Activated CD8-positive, alpha-beta T cell treated with anti-CD3 and anti-CD28 coated beads for 36 hours (primary cell): ENCODE results near the gene VWC2. TPM values are rescaled to one million over a fixed set of nuclear protein-coding genes. Genes with fewer than 3 reads are reported as not detected.

Experiments used
- ATAC-seq: fragments of 200-7000 bp; cut with Tn5 transposase; one replicate; pipeline ENCODE4 v1.10.0; 2021; ENCODE audit warnings: mild to moderate bottlenecking, moderate library complexity
- CTCF ChIA-PET: fragments of 350-600 bp; sonication (Branson Sonifier 250); formaldehyde crosslinking; loops from one replicate; lab custom pipeline; 2021; ENCODE audit warnings: antibody characterized with exemption; lab: Charles Lee
- POLR2A ChIA-PET: fragments of 350-600 bp; sonication (Branson Sonifier 250); formaldehyde crosslinking; loops from one replicate; lab custom pipeline; 2021; ENCODE audit warnings: antibody characterized with exemption; lab: Charles Lee
- DNase-seq: peaks from one replicate; pipeline ENCODE4 v3.0.0-alpha.2; 2020
- H3K27ac Mint-ChIP-seq: one replicate; pipeline ENCODE4 v1.8.0; 2021; ENCODE audit warnings: mild to moderate bottlenecking, mixed read lengths
- H3K27me3 Mint-ChIP-seq: one replicate; pipeline ENCODE4 v1.8.0; 2021; ENCODE audit warnings: mixed read lengths
- H3K36me3 Mint-ChIP-seq: one replicate; pipeline ENCODE4 v1.8.0; 2021; ENCODE audit warnings: low read depth, mixed read lengths
- H3K4me1 Mint-ChIP-seq: one replicate; pipeline ENCODE4 v1.8.0; 2021; ENCODE audit warnings: low read depth, mixed read lengths
- H3K4me3 Mint-ChIP-seq: one replicate; pipeline ENCODE4 v1.8.0; 2021; ENCODE audit warnings: mild to moderate bottlenecking, moderate library complexity, mixed read lengths
- H3K9me3 Mint-ChIP-seq: one replicate; pipeline ENCODE4 v1.8.0; 2021; ENCODE audit warnings: mixed read lengths
- CTCF ChIP-seq: fragments of 200-600 bp; IDR thresholded peaks from one replicate; pipeline ENCODE4 v1.8.0; 2022; ENCODE audit warnings: antibody characterized with exemption, mild to moderate bottlenecking
- intact Hi-C: fragments of 100-400 bp; cut with micrococcal nuclease; formaldehyde crosslinking; loops from one replicate; pipeline ENCODE4 v1.10.0; 2022
- total RNA-seq, 2 experiments: library from RNA; stranded (reverse); gene quantifications; one replicate each; pipeline ENCODE4 v1.2.3, GENCODE V29; 2021

VWC2 gene
- total RNA-seq, 2 experiments from 2014 or later: not detected

- ChIA-PET POLR2A (no interaction called here), CTCF (no interaction called here)
- H3K27ac Mint-ChIP-seq: no peak overlapping the region
- TF ChIP-seq CTCF: no peak
- no peaks in the 10 kb centered on the region for H3K9me3 Mint-ChIP-seq
- no peak overlapping the region for H3K4me3 Mint-ChIP-seq
- no peaks in the 10 kb centered on the region for H3K4me1 Mint-ChIP-seq
- intact Hi-C loops: no loop called here
- H3K36me3 Mint-ChIP-seq: no peaks in the 10 kb centered on the region
- DNase-seq (no peak), ATAC-seq (no peak)
- H3K27me3 Mint-ChIP-seq: no peaks in the 10 kb centered on the region
Measured at GRCh38 chr7:49860293-49860692, 86.9 kb downstream of the VWC2 start.

- DNase-seq (no peak), ATAC-seq (no peak)
- Mint-ChIP-seq H3K4me1 (no peaks in the 10 kb centered on the region), H3K27ac (no peak overlapping the region), H3K27me3 (peaks cover 2% of the 10 kb centered on the region), H3K9me3 (no peaks in the 10 kb centered on the region), H3K4me3 (no peak overlapping the region), H3K36me3 (no peaks in the 10 kb centered on the region)
- TF ChIP-seq CTCF: no peak
- ChIA-PET POLR2A (no interaction called here), CTCF (no interaction called here)
- intact Hi-C loops: no loop called here
Measured at GRCh38 chr7:49866076-49866735, 92.8 kb downstream of the VWC2 start.

GRCh38 chr7:49866910-49867309, 93.5 kb downstream of the VWC2 start:
- Mint-ChIP-seq H3K27me3 (peaks cover 2% of the 10 kb centered on the region), H3K36me3 (no peaks in the 10 kb centered on the region), H3K4me1 (no peaks in the 10 kb centered on the region), H3K4me3 (no peak overlapping the region), H3K27ac (no peak overlapping the region), H3K9me3 (no peaks in the 10 kb centered on the region)
- no peak for TF ChIP-seq CTCF
- no peak for ATAC-seq
- no peak for DNase-seq
- POLR2A ChIA-PET: no interaction called here
- intact Hi-C loops: no loop called here
- CTCF ChIA-PET: no interaction called here

- DNase-seq: no peak
- POLR2A ChIA-PET: no interaction called here
- no peak overlapping the region for H3K27ac Mint-ChIP-seq
- no peaks in the 10 kb centered on the region for H3K9me3 Mint-ChIP-seq
- ATAC-seq: no peak
- CTCF ChIA-PET: no interaction called here
- no peak overlapping the region for H3K4me3 Mint-ChIP-seq
- H3K36me3 Mint-ChIP-seq: no peaks in the 10 kb centered on the region
- H3K4me1 Mint-ChIP-seq: no peaks in the 10 kb centered on the region
- TF ChIP-seq CTCF: no peak
- intact Hi-C loops: no loop called here
- peaks cover 2% of the 10 kb centered on the region for H3K27me3 Mint-ChIP-seq
Measured at GRCh38 chr7:49873420-49873819, 100.0 kb downstream of the VWC2 start.

- DNase-seq: no peak
- Mint-ChIP-seq H3K27ac (no peak overlapping the region), H3K36me3 (no peaks in the 10 kb centered on the region), H3K4me1 (no peaks in the 10 kb centered on the region), H3K4me3 (no peak overlapping the region), H3K27me3 (no peaks in the 10 kb centered on the region), H3K9me3 (no peaks in the 10 kb centered on the region)
- no peak for ATAC-seq
- ChIA-PET POLR2A (interaction anchor here (0.6 kb wide), 1 partner anchor 1496 kb away, joined by 3 read pairs; no protein-coding TSS in a partner anchor), CTCF (interaction anchor here (1.2 kb wide), 1 partner anchor 65 kb away, joined by 3 read pairs; no protein-coding TSS in a partner anchor)
- intact Hi-C loops: no loop called here
- TF ChIP-seq CTCF: no peak
Measured at GRCh38 chr7:49875336-49875735, 101.9 kb downstream of the VWC2 start.
